Occipital lobe (tissue), 2 donors: ENCODE results near the gene ITPRIPL1. TPM values are rescaled to one million over a fixed set of nuclear protein-coding genes. Genes with fewer than 3 reads are reported as not detected.

Source experiments
- DNase-seq: peaks from one replicate; lab custom pipeline; 2025; lab: John Stamatoyannopoulos, UW
- total RNA-seq: library from RNA; depleted of rRNA; stranded (reverse); fragments of >200 nt; gene quantifications from one replicate; pipeline ENCODE4 v1.2.3, GENCODE V29; 2014

The ITPRIPL1 gene
- total RNA-seq, 1 donor from 2014 or later, result 7.5 TPM

DNA sequence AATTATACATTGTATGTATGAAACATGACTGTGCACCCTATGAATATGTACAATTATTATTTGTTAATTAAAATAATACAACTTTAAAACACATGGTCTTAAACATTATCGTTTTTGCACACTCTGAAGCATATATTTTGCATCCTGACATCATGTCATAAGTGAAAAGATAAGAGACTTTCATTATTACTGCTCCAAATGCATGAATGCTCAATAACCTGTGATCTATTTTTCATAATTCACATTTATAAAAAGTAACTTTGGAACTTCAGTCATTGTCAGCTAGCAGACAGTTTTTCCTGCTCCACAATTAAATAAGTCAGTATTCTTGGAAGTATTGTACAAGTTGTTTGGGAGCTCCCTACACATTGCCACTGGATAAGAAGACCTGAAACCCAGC, 1.3 kb upstream of the ITPRIPL1 start:
- DNase-seq, result no peak

DNA sequence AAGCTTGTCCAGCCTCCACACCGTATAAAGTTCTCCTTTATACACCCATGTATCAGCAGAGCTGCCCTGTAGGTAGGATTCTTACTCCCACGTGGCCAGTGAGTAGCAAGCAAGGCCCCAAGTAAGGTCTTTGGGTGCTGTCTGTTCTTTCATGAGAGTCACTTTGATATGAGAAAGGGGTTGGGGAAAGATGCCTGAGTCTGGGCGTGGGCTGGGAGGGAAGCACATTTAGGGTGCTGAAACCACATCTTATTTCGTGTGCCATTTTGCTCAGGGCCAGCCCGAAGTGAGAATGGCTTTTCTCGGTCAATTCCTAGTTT, 436 bp upstream of the ITPRIPL1 start:
- no peak for DNase-seq

DNA sequence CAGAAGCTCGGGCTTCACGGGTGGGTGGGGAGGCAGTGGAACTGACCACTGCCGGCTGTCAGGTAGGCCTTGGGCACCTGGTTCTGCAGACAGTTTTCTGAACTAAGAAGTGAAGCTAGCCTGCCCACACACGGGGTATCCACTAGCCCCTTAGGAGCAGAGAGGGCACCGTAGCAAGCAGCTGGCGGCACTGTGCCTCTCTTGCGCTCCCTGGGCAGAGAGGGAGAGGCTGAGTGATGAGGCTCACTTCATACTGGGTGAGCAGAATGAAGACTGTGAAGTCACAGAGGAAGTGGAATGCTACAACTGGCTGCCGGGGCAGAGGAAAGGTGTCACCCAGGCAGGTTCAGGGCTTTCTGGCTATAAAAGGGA, 753 bp downstream of the ITPRIPL1 start:
- DNase-seq, result no peak

DNA sequence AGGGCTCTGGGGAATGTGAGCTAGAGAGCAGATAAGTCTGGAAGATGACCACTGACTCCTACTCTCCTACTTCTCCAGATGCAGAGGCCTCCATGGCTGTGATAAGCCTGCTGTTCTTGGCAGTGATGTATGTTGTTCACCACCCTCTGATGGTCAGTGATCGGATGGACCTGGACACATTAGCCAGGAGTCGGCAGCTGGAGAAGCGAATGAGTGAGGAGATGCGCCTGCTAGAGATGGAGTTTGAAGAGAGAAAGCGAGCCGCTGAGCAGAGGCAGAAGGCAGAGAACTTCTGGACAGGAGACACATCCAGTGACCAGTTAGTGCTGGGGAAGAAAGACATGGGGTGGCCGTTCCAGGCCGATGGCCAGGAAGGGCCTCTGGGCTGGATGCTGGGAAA, 1.4 kb downstream of the ITPRIPL1 start:
- no peak for DNase-seq

DNA sequence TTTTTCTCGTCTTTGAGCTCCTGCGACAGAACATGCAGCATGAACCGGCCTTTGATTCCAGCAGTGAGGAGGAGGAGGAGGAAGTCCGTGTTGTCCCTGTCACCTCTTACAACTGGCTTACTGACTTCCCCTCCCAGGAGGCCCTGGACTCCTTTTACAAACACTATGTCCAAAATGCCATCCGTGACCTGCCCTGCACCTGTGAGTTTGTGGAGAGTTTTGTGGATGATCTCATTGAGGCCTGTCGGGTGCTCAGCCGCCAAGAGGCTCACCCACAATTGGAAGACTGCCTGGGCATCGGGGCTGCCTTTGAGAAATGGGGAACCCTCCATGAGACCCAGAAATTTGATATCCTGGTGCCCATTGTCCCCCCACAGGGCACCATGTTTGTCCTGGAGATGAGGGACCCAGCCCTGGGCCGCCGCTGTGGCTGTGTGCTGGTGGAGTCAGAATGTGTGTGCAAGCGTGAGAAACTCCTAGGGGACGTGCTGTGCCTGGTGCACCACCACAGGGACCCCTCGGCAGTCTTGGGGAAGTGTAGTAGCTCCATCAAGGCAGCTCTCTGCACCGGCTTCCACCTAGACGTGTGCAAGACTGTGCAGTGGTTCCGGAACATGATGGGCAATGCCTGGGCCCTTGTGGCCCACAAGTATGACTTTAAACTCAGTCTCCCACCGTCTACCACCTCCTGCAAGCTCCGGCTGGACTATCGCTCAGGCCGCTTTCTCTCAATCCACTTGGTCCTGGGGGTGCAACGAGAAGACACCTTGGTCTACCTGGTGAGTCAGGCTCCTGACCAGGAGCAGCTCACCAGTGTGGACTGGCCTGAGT, 2.1 kb downstream of the ITPRIPL1 start:
- no peak for DNase-seq

DNA sequence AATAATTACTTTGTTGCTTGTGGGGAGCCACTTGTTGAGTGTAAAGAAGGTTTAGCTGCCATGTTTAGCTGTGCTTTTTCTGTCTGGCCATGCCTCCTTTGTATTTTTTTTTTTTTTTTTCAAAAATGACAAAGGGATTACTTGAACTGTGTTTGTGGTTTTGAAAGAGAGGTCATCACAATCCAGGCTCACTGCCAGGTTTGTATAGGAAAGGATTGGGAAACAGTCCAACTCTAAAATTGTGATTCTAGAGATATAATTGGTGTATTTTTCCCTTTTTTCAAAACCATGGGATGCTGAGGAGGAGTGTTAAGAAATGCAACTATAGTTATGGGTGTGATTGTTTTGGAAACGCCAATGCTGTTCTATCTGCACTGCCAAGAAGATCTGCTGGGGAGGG, 4.3 kb downstream of the ITPRIPL1 start:
- no peak for DNase-seq

DNA sequence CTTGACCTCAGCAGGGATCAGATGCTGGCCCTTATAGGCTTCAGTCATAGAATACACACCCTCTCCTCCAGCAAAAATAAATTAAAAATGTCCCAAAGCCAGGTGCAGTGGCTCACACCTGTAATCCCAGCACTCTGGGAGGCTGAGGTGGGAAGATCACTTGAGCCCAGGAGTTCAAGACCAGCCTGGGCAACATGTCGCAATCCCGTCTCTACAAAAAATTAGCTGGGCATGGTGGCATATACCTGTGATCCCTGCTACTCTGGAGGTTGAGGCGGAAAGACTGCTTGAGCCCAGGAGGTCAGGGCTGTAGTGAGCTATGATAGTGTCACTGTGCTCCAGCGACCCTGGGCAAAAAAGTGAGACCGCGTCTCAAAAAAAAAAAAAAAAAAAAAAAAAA, 4.8 kb downstream of the ITPRIPL1 start:
- DNase-seq, result no peak

DNA sequence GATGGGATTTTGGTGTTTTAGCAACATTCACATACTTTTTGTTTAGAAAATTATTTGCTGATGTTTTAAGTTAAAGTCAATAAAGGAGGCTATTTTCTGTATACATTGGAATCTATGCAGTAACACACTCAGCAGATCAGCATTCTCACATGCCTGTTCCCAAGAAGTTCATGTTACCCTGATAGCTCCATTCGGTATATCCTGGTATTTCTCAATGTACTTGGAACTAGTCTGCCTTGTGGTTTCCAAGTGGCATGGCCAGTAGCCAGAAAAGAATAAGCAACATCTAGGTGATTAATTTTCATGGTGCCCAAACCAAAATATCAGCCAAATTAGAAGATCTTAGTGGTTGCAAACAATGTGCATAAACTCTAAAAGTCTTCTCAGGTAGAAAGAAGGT, 5.3 kb downstream of the ITPRIPL1 start:
- no peak for DNase-seq

DNA sequence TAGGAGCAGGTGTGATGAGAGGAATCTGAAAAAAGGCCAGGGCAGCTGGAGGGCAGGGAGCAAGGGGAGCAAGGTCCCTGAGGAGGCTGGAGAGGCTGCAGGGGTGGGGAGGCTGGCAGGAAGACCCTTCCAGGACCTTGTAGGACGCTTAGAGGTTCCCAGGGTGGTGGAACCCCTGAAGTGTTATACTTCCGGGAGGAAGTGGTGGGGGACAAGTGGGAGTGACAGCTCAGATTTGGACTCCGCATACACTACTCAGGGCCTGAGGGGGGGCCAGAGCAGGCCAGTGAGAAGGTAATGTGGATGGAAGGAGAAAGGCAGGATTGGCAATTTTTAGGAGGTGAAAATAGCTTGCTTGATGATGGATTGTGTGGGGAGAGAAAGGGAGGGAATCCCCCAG, 8.6 kb downstream of the ITPRIPL1 start:
- DNase-seq, result no peak

DNA sequence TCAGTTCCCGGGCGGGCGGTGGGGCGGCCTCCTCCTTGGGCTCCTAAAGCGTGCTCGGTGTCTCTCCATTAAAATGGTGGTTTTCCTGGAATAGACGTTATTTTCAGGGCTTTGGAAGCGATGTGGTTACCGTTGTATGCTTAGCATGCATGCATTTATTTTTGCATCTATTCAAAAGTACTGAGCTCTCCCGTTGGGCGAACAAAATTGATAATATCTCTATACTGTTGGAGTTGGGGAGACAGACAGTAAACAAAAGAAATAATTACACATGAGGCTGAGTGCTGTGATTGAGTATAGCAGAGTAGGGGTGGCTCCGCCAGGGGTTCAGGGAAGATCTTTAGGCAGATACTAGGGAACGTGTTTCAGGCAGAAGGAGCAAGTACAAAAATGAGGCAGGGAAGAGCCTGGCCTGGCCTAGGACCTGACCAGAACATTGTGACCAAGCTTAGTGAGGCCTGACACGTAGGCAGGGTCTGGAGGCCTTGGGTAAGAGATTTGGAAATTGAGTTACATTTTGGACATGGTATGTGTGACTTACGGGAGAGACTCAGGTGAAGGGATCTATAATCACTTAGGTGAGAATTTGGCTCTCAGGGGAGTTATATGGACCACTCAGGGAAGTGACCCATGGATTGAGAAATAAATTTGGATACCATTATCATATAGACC, 11.1 kb downstream of the ITPRIPL1 start:
- no peak for DNase-seq

DNA sequence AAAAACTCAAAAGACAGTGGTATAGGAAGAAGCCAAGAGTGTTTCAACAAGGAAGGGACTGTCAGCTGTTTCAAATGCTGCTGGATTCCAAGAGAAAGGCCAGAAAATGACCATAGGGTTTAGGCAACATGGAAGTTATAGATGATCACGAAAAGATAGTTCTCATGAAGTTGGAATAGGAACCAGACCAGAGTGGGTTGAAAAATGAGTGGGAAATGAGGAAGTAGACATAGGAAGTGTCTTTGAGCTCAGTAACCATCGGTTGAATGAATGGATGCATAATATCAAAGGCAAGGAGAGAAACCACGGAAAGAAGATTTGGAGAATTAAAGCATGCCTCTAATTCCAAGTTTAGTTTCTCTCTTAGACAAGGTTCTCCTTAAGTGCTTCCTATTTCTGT, 11.8 kb downstream of the ITPRIPL1 start:
- no peak for DNase-seq

DNA sequence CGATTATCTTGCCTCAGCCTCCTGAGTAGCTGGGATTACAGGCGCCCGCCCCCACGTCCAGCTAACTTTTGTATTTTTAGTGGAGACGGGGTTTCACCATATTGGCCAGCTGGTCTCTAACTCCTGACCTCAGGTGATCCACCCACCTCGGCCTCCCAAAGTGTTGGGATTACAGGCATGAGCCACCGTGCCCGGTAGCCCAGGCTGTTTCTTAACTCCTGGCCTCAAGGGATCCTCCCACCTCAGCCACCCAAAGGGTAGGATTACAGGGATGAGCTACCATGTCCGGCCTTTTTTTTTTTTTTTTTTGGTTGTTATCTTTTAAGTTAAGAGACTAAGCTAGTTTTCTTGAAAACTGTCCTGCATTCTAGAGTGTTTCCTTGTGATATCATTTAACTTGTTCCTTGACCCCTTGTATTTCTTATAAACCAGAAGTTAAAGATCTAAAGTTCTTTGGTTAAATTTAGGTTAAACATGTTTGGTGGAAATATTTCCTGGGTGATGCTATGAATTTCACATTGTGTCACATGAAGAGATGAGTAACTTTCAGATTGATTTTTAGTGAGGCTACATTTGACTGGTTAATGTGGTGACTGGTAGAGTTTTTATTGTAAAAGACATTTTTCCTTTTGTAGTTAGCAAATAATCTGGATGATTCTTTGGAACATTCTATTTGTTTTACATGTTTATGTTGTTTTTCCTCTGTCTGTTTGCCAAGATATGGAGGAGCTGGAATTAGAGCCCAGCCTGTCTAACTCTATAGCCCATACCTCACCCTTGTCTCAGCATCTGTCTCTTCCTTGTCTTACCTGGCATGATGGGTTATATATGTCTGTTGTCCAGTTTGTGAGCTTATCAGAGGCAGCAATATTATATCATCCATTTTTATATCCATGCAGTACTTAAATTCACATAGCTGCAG, 15.6 kb downstream of the ITPRIPL1 start:
- DNase-seq, result no peak

DNA sequence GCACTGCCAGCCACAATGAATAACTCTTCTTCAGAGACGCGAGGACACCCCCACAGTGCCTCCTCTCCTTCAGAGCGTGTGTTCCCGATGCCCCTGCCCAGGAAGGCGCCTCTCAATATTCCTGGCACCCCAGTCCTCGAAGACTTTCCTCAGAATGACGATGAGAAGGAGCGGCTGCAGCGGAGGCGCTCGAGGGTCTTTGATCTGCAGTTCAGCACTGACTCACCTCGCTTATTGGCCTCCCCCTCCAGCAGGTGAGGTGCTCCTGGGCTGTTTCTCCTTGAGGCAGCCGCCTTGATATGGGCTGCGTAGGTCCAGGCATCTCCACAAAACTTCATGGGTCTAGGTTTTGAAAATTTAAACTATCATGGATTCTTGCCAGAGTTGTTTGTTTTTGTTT, 16.5 kb downstream of the ITPRIPL1 start:
- DNase-seq, result no peak

DNA sequence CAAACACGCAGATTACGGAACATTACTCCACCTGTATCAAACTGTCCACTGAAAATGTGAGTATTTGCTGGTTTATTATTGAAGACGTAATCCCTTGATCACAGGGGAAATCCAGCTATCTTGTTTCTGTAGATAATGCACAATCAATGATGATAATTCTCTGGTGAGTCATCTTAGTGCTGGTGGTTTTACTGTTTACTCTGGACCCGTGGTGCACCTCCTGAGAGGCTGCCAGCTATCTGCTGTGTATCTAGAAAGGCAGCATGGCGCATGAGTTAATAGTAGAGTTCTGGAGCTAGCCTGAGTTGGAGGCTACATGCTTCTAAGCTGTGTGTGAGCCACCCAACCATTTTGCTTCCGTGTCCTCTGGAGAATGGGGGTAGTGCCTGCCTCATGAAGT, 17.0 kb downstream of the ITPRIPL1 start:
- no peak for DNase-seq

DNA sequence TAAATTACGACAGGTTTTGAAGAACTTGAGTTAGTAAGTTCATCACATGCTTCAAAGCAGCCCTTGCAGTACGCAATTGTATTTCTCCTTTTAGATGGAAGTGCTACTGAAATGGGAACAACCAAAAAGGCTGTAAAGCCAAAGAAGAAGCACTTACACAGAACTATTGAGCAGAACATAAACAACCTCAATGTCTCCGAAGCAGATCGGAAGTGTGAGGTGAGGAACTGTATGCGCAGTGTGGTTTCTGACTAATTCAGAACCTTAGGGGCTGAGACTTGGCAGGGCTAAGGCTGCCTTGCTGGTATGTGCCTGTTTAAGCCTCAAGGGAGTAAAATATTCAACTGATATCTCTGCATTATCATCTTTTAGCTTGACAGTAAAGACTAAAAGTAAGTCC, 18.9 kb downstream of the ITPRIPL1 start:
- DNase-seq, result no peak

DNA sequence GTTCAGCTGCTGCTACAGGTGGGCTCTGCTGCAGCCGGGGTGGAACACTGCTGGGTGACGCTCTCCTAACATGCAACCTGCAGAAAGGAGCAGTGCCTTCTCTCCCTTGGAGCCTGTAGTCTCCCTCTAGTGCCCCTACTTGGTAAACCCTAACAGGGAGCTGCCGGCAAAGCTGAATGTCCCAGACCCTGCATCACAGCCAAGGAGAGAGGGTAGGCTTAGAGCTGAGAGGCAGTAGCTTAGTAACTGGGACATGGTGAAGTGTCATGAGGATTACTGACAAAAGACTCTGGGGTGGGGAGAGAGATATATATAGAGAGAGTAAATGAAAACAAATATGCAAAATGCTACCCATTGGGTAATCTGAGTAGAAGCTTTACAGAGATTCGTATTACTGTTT, 20.3 kb downstream of the ITPRIPL1 start:
- no peak for DNase-seq

DNA sequence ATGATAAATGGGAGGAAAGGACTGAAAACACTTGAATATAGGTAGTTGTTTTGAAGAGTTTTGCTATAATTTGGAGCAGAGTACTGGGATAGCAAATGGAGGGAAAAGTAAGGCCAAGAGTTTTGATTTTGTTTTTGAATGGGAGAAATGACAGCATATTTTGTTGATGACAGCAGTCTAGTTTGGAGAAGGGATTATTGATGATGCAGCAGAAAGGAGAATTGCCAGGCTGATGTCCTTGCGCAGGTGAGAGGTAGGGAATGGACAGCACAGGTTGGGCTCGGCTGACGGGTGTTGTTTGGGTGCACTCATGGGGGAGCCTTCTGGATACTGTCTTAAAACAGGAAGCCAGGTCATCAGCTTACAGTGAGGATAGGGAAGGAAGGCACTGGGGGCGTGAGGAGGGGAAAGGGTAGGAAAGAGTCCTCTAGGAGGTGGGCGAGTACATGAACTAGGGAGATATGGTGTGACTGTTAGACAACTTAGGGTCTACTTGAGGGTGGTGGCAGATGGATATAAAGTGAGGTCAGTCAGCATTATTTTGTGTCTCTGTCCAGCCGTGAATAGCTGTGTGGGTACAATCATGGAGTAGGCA, 20.8 kb downstream of the ITPRIPL1 start:
- no peak for DNase-seq

DNA sequence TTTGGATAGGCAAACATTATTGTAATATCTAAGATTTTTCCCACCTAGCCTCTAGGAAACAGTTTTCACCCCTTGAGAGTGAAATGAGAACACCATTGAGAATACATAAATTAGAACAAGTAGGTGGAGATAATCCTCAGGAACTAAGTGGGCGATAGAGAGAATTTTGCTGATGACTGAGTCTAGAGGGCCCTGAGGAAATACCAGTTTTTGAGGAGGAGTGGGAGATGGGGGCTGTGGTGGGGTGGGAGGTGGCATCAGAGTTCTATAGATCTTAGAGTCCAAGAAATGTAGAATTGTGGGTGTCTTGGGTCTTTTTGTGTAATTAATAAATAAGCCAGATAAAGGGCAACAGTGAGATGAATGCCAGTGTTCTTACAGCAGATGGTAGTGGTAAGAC, 22.3 kb downstream of the ITPRIPL1 start:
- DNase-seq, result no peak

DNA sequence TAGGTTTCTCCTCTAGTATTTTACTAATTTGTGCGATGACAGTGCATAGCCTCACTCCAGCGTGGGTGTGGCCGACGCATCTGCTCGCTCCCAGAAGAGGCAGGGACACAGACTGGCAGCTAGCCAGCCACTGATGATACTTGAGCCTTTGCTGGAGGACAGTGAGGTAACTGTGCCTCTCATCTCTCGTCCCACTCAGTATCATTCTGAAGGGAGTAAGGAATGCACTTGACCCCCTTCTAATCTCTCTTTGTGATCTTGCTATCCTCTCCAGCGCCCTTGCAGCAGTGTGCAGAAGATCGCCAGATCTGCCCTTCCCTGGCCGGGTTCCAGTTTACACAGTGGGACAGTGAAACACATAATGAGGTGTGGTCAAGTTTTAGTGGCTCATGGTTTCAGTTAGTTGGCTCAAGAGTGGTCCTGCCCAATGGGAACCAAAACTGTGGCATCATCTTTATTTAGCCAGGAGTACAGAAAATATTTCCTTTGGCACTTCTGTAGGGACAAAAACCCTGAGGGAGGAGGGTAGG, 28.0 kb downstream of the ITPRIPL1 start:
- no peak for DNase-seq

DNA sequence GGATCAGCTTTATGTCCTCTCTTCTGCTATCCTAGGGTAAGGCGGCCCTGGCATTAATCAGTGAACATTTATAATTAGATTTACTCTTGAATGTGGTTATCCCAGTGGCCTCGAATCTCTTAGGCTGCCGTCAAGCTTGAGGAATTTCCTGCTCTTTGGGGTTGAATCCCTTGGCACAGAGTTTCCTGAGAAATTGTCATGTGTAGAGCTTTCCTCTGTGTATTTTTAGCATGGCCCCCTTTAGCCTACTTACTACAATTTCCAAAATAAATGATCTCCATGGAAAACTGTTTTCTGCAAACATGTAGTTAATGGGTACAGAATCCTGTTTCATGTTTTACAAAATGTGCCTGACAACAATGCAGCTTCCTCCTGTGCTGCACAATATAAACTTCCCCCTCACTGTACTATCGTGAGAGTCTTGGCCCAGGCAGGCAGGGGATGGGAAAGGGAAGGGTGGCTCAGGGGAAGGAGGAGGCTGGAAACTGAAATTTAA, 28.5 kb downstream of the ITPRIPL1 start:
- DNase-seq, result no peak

DNA sequence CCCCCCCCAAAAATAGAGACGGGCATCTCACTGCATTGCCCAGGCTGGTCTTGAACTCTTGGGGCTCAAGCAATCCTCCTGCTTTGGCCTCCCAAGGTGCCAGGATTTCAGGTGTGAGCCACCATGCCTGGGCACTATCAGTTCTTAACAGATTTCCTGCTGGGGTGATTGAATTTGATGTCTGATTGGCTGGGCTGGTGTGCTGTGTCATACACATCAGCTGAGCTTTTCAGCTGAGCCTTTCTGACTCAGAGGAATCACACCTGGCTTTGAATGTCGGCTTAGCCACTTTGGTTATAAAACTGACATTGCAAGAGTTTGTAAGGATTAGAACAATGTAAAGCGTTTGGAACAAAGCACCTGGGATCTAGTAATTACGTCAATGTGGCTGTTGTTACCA, 29.4 kb downstream of the ITPRIPL1 start:
- DNase-seq, result no peak

DNA sequence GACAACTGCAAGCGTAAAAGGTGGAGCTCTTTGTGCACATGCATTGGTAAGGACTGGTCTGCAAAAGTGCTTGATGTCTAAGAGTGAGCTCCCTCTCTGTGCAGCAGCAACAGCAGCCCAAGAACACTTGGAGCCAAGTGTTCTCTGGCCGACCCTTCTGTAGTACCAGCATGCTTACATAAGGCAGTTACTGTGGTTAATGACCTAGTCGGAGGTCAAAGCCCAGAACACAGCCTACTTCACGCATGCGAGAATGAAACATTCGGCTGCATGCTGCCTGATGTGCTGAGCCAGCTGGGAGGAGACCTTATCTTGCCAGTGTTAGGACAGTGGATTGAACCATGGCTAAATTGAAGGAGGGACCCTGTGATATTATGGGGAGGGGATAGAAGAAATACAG, 31.8 kb downstream of the ITPRIPL1 start:
- DNase-seq, result no peak
